Kidney (tissue), 14 donors: Measurements from ENCODE around the gene IL17RE. TPM values are rescaled to one million over a fixed set of nuclear protein-coding genes. Genes with fewer than 3 reads are reported as not detected.

ENCODE experiments used
- DNase-seq, 5 donors: peaks; one replicate each; pipeline ENCODE4 v3.0.0-alpha.2; 2013 to 2020
- FAIRE-seq: peaks from 2 replicates; lab custom pipeline; 2012; peaks lifted over from hg19 to GRCh38; lab: Jason Lieb, UNC
- H3K27ac ChIP-seq, 2 donors: one replicate each; pipeline ENCODE4 v1.7.0; 2013; ENCODE audit warnings: low read depth in 2 of 2, low read length in 2 of 2, inconsistent platforms in 1 of 2
- H3K27me3 ChIP-seq: one replicate; pipeline ENCODE4 v1.7.1; 2013; ENCODE audit warnings: low read length, inconsistent platforms; ENCODE audit not compliant: control insufficient read depth, insufficient read depth
- H3K36me3 ChIP-seq, 3 donors: one replicate each; pipeline versions ENCODE4 v1.7.0 to v1.7.1; 2013; ENCODE audit warnings: low read length in 3 of 3, control low read depth in 1 of 3, inconsistent platforms in 1 of 3; ENCODE audit not compliant: insufficient read depth in 3 of 3, control insufficient read depth in 2 of 3
- H3K4me1 ChIP-seq, 3 donors: one replicate each; pipeline versions ENCODE4 v1.7.0 to v1.7.1; 2013; ENCODE audit warnings: low read length in 3 of 3, inconsistent platforms in 1 of 3, low read depth in 1 of 3; ENCODE audit not compliant: control insufficient read depth in 2 of 3, insufficient read depth in 2 of 3
- H3K4me3 ChIP-seq, 3 donors: one replicate each; pipeline versions ENCODE4 v1.7.0 to v1.8.1; 2013; ENCODE audit warnings: low read length in 3 of 3, control low read depth in 1 of 3, inconsistent platforms in 1 of 3
- H3K9ac ChIP-seq, 3 donors: one replicate each; pipeline versions ENCODE4 v1.7.0 to v1.7.1; 2013; ENCODE audit warnings: low read length in 3 of 3, control low read depth in 1 of 3, inconsistent platforms in 1 of 3
- H3K9me3 ChIP-seq, 3 donors: one replicate each; pipeline versions ENCODE4 v1.7.0 to v1.7.1; 2013; ENCODE audit warnings: low read length in 3 of 3, control low read depth in 1 of 3, inconsistent platforms in 1 of 3; ENCODE audit not compliant: control insufficient read depth in 2 of 3, insufficient read depth in 1 of 3
- CTCF ChIP-seq: IDR thresholded peaks from 3 replicates; pipeline ENCODE4 v1.5.1; 2012; ENCODE audit warnings: mild to moderate bottlenecking, moderate library complexity, borderline replicate concordance; ENCODE audit not compliant: insufficient read depth; ENCODE audit errors: extremely low read depth
- intact Hi-C: fragments of 100-400 bp; cut with DNase I; formaldehyde crosslinking; loops from one replicate; pipeline ENCODE4 v1.11.1; 2022
- polyA plus RNA-seq: library from polyadenylated mRNA; stranded (reverse); fragments of 350-450 nt; fragmentation: Illumina TruSeq; extraction: RNeasy Lipid Tissue Mini Kit (QIAGEN cat#74804); gene quantifications from one replicate; pipeline ENCODE4 v1.2.3, GENCODE V29; 2014; ENCODE audit warnings: low read depth, low replicate concordance; ENCODE audit not compliant: insufficient read depth
- total RNA-seq: library from RNA; stranded (reverse); fragmentation: NEBNext Ultra II Directional; extraction: Animal tissue kit (Norgen Biotek cat#: 25700); gene quantifications from one replicate; pipeline ENCODE4 v1.2.1, GENCODE V29; 2021
- donor health status: control.
- donor health status: control.
- donor health status: control.
- donor health status: control.
- donor health status: control.
- donor health status: DM: yes; HTN: yes; CAD: no.
- donor health status: Normal renal cell carcinoma (clear cell type).

The IL17RE gene
- total and polyA plus RNA-seq, 2 donors from 2014 or later, result 7.5 to 8.5 TPM

- intact Hi-C loops, result no loop called here
- peak overlapping the region; percentile 40 to 69 (median 65) for H3K4me3 ChIP-seq
- H3K9me3 ChIP-seq, result no peaks in the 10 kb centered on the region
- H3K9ac ChIP-seq, result peak overlapping the region in 1 of 3 donors; percentile 26
- H3K27me3 ChIP-seq, result no peaks in the 10 kb centered on the region
- peak overlapping the region in 1 of 2 donors; percentile 51 for H3K27ac ChIP-seq
- DNase-seq (peak; percentile 73 to 90 (median 80)), FAIRE-seq (no peak)
- peaks cover 0 to 4% (median 2%) of the 10 kb centered on the region in 3 donors for H3K36me3 ChIP-seq
- H3K4me1 ChIP-seq, result peaks cover 0 to 14% (median 0%) of the 10 kb centered on the region in 3 donors
- peak; percentile 39 for TF ChIP-seq CTCF
Measured at GRCh38 chr3:9947025-9947995, 44.7 kb downstream of the IL17RE start.

- intact Hi-C loops, result no loop called here
- Histone ChIP-seq H3K9ac (no peak overlapping the region), H3K4me1 (peaks cover 0 to 16% (median 0%) of the 10 kb centered on the region in 3 donors), H3K4me3 (no peak overlapping the region), H3K27ac (no peak overlapping the region), H3K9me3 (no peaks in the 10 kb centered on the region), H3K27me3 (no peaks in the 10 kb centered on the region), H3K36me3 (peaks cover 0 to 3% (median 2%) of the 10 kb centered on the region in 3 donors)
- FAIRE-seq (no peak), DNase-seq (no peak)
- TF ChIP-seq CTCF, result no peak
Measured at GRCh38 chr3:9948586-9948985, 45.9 kb downstream of the IL17RE start.

GRCh38 chr3:9949115-9949514 lies 46.5 kb downstream of the IL17RE start:
- no peak for FAIRE-seq

More at GRCh38 chr3:9949115-9949514, 46.5 kb downstream of the IL17RE start:
- Histone ChIP-seq H3K27ac (no peak overlapping the region), H3K36me3 (peaks cover 0 to 2% (median under 1%) of the 10 kb centered on the region in 3 donors), H3K27me3 (no peaks in the 10 kb centered on the region), H3K4me3 (no peak overlapping the region), H3K9me3 (no peaks in the 10 kb centered on the region), H3K9ac (no peak overlapping the region), H3K4me1 (peaks cover 0 to 16% (median 0%) of the 10 kb centered on the region in 3 donors)
- no peak for DNase-seq
- intact Hi-C loops, result no loop called here
- no peak for TF ChIP-seq CTCF
